ENCODE data around the gene PSTPIP1.

- TF ChIP-seq, protein P1, sequence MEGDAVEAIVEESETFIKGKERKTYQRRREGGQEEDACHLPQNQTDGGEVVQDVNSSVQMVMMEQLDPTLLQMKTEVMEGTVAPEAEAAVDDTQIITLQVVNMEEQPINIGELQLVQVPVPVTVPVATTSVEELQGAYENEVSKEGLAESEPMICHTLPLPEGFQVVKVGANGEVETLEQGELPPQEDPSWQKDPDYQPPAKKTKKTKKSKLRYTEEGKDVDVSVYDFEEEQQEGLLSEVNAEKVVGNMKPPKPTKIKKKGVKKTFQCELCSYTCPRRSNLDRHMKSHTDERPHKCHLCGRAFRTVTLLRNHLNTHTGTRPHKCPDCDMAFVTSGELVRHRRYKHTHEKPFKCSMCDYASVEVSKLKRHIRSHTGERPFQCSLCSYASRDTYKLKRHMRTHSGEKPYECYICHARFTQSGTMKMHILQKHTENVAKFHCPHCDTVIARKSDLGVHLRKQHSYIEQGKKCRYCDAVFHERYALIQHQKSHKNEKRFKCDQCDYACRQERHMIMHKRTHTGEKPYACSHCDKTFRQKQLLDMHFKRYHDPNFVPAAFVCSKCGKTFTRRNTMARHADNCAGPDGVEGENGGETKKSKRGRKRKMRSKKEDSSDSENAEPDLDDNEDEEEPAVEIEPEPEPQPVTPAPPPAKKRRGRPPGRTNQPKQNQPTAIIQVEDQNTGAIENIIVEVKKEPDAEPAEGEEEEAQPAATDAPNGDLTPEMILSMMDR (conservative IDR thresholded peaks at IDR 0.05; ENCODE audit: low read length): no peak
- TF ChIP-seq EZH2phosphoT487 (IDR thresholded peaks at IDR 0.05; ENCODE audit: borderline replicate concordance, low read depth, low read length): no peak
Measured at GRCh38 chr15:76996526-76997401, 1.8 kb downstream of the PSTPIP1 start.

Data from OCI-LY7 (cell line).